Islet precursor cell (in vitro differentiated cells): ENCODE results near the gene PPP6R1.

Experiments
- DNase-seq: peaks from one replicate; pipeline ENCODE4 v3.0.0-alpha.2; 2018

PPP6R1 gene

GRCh38 chr19:55257461-55258420 lies 1.1 kb downstream of the PPP6R1 start:
- no peak for DNase-seq

GRCh38 chr19:55256562-55257460 lies 2.0 kb downstream of the PPP6R1 start:
- no peak for DNase-seq

GRCh38 chr19:55255618-55256423 lies 3.0 kb downstream of the PPP6R1 start:
- DNase-seq: no peak

DNA sequence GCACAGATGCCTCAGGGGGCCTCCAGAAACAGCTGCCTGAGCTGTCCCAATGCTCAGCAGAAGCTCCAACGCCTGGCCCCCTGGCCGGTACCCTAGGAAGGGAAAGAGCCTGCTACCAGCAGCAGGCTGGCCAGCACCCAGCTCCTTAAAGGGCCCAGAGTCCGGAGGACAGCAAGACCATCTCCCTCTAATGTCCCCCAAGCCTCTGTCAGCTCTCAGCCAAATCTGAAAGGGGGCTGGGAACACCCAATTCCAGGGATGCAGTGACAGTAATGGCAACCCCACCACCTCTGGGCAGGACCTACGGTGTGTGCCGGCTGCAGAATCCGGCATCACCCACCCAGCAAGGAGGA lies 4.2 kb downstream of the PPP6R1 start:
- DNase-seq: no peak

DNA sequence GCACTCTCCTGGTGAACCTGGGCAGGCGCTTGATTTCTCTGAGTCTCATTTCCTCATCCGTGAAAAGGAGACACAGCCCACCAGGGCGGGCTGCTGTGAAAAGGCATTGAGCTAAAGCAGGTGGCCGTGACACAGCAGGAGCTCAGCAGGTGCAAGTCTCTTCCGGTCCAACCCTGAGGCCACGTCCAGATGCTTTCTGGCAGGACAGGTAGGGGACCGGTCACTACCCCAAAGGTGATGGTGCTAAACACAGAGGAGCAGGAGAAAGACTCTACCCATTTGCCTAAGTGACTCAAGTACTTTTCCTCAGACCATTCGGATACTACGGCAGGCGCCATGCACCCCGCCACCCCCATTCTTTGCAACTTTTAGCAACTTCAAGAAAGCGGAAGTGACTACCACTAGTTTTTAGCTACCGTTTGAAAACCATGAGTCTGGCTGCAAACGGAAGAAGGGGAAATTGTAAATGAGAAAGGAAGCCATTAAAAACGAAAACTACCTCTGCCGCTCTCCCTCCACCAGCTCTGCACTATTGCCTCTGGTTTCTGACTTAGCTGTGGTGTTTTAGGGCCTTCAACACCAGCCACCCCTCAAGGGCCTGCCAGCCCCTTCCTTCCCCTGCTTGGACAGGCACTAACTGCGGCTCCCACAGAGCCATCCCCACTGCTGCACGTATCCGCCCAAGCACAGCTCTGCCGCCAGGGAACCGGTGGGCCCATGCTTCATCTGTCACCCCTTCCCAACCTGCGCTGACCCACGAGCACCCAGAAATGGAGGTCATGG lies 4.8 kb downstream of the PPP6R1 start:
- no peak for DNase-seq

GRCh38 chr19:55252760-55253663 lies 5.8 kb downstream of the PPP6R1 start:
- DNase-seq: no peak

- peak; percentile 78 for DNase-seq
Observed at GRCh38 chr19:55251341-55252081, 7.3 kb downstream of the PPP6R1 start.

- no peak for DNase-seq
Observed at GRCh38 chr19:55250262-55251036, 8.4 kb downstream of the PPP6R1 start.

DNA sequence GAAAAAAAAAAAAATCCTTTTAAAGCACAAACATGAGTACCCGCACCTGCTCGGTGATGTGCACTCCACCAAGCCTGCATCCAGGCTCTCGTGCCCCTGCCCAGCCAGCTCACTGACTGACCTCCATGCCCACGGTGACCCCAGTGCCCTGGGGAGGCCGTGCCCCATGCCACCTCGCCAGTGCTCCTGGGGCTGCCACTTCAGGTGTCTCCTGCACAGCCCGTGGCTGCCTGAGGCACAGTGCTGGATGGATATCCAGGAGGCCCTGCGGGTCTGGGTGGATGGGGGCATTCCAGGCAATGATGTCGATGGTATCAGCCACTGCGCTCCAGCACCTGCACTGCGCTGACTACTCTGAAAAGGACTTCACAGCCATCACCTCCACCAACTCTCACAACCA lies 9.0 kb downstream of the PPP6R1 start:
- no peak for DNase-seq

DNA sequence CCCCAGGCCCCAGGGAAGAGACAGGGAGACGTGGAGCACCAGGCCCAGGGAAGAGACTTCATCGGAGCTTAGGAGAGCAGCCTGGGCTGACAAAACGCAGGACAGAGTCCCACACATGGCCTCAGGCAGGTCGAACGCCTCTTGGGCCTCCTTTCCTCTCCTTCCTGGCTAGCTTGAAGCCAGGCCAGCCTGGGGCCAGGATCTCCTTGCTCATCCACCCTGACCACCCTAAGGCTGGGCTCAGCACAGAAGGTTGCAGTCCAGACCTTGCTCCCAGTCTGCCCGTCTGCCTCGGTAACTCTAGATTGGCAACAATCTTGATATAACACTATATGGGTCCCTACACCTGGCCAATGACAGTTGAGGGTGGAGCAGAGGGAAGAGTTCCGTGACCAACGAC lies 10.1 kb downstream of the PPP6R1 start:
- DNase-seq: no peak

GRCh38 chr19:55248166-55248675 lies 10.6 kb downstream of the PPP6R1 start:
- DNase-seq: no peak

GRCh38 chr19:55247621-55248099 lies 11.2 kb downstream of the PPP6R1 start:
- DNase-seq: no peak

- DNase-seq: no peak
Observed at GRCh38 chr19:55246462-55247451, 12.1 kb downstream of the PPP6R1 start.

DNA sequence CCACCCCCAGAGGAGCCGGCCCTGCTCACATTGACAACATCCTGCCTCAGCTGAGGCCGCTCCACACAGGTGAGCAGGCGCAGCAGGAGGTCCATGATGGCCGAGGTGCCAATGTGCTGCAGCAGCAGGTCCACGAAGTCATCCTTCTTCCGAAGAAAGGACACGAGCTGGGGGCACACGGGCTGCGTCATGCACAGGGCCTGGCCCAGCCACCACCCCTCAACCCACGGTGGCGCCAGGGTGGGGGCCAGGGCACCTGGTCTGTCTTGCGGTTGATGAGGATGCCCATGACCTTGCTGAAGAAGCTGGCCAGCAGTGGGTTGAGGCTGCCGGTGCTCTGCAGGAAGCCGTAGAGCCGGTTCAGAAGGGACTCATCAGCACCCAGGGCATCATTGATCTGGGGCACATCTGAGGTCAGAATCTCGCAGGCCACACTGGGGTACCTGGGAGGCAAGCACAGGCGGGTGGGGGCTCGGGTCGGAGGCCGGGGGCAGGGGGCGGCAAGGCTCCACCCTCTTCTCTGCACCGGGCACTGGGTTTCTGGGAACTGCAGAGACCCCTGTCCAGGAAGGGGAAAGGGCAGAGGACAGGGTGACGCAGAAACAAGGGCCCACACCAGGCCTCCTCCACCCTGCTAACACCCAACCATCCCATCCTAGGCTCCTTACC lies 13.4 kb downstream of the PPP6R1 start:
- DNase-seq: no peak

GRCh38 chr19:55244004-55244680 lies 14.7 kb downstream of the PPP6R1 start:
- DNase-seq: no peak

GRCh38 chr19:55242517-55242916 lies 16.3 kb downstream of the PPP6R1 start:
- DNase-seq: no peak
